Activated naive CD4-positive, alpha-beta T cell treated with anti-CD3 and anti-CD28 coated beads, Interleukin-2, amount 10 ng/mL, durations not matched to agents 7 days and 5 days (primary cell): ENCODE results near the gene EXOC2.

Experiments
- CTCF ChIA-PET: fragments of 350-600 bp; sonication (Branson Sonifier 250); formaldehyde crosslinking; loops from one replicate; lab custom pipeline; 2021; ENCODE audit warnings: antibody characterized with exemption; lab: Charles Lee
- DNase-seq: peaks from one replicate; pipeline ENCODE4 v3.0.0-alpha.2; 2020
- H3K27ac Mint-ChIP-seq: one replicate; pipeline ENCODE4 v1.8.0; 2021; ENCODE audit warnings: mild to moderate bottlenecking, moderate library complexity, mixed read lengths
- H3K27me3 Mint-ChIP-seq: one replicate; pipeline ENCODE4 v1.8.0; 2021; ENCODE audit warnings: mild to moderate bottlenecking, mixed read lengths
- H3K36me3 Mint-ChIP-seq: one replicate; pipeline ENCODE4 v1.8.0; 2021; ENCODE audit warnings: mixed read lengths
- H3K4me1 Mint-ChIP-seq: one replicate; pipeline ENCODE4 v1.8.0; 2021; ENCODE audit warnings: mixed read lengths
- H3K4me3 Mint-ChIP-seq: one replicate; pipeline ENCODE4 v1.8.0; 2021; ENCODE audit warnings: mild to moderate bottlenecking, moderate library complexity, mixed read lengths
- H3K9me3 Mint-ChIP-seq: one replicate; pipeline ENCODE4 v1.8.0; 2021; ENCODE audit warnings: mixed read lengths

Gene EXOC2

GRCh38 chr6:441126-441920 is 251.6 kb downstream of the EXOC2 start:
- CTCF ChIA-PET, result no interaction called here

DNA sequence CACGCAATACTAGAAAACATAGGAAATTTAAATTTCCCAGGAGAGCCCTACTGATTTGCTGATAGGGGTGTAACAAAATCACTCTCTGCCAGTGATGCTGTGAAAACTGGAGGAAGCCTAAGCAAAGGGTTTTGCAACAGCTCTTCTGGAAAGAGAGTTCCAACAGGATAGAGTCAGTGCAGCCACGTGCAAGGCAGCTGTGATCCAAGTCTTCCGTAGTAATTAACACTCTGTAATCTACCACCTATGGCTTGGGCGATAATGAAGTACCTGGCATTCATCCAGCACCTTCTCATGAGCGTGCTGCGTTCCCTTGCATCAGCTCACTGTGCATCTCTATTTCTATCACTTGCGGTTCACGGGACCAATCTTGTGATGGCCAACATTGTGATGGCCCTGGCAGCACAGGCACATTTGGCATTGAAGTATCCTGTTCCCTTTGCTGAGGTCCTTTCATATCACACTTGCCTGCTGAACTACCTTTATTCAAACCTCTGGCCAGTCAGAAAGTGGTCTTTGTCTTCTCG is 253.2 kb downstream of the EXOC2 start:
- Mint-ChIP-seq H3K36me3 (peaks cover 2% of the 10 kb centered on the region), H3K27me3 (peaks cover 4% of the 10 kb centered on the region), H3K27ac (no peak overlapping the region), H3K4me1 (peaks cover 33% of the 10 kb centered on the region), H3K4me3 (no peak overlapping the region), H3K9me3 (no peaks in the 10 kb centered on the region)
- CTCF ChIA-PET, result no interaction called here
- no peak for DNase-seq

More at GRCh38 chr6:441126-441920, 251.6 kb downstream of the EXOC2 start:
- no peak overlapping the region for H3K4me3 Mint-ChIP-seq
- H3K36me3 Mint-ChIP-seq, result no peaks in the 10 kb centered on the region
- no peaks in the 10 kb centered on the region for H3K9me3 Mint-ChIP-seq
- H3K4me1 Mint-ChIP-seq, result peaks cover 40% of the 10 kb centered on the region
- H3K27ac Mint-ChIP-seq, result no peak overlapping the region
- H3K27me3 Mint-ChIP-seq, result peaks cover 4% of the 10 kb centered on the region
- DNase-seq, result no peak

DNA sequence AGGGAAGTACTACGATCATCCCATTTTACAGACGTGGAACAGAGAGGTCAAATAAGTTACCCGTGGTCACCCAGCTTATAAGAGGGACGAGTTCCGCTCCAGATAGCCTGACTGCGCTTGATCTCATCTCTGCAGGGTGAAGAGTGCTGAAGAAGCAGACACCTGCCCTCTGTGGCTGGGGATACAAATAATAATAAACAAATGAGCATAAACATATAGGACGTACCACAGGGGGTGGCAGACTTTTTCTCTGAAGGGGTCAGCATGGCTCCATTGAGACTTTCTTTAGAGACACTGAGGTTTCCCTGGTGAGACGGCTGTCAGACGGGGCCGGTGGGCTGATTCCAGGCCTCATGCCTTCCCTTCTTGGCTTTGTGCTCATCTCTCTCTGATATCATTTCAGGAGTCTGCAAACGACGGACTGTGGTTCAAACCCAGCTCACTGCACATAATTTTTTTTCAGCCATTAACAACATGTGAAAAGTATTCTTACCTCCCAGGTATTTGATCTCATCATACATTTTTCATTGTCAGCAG is 254.2 kb downstream of the EXOC2 start:
- Mint-ChIP-seq H3K27me3 (peaks cover 4% of the 10 kb centered on the region), H3K36me3 (peaks cover 2% of the 10 kb centered on the region), H3K4me3 (no peak overlapping the region), H3K9me3 (no peaks in the 10 kb centered on the region), H3K4me1 (peaks cover 33% of the 10 kb centered on the region), H3K27ac (no peak overlapping the region)
- CTCF ChIA-PET, result no interaction called here
- DNase-seq, result no peak

DNA sequence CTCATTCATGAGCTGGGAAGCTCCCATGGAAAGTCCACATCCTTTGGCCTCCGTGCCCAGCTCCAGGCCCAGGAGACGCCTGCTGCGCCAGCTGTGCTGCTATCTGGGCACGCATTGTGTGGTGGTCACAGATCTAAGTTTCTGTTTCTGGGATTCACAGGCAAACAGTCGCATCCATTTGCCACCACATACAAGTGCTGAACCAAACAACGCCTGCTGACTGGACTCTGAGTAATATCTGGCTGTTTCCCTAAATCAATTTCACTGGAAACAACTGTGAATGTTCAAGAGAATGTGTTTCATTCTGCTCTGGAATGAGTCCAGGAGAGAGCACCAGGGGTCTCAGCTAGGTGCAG is 255.9 kb downstream of the EXOC2 start:
- peaks cover 4% of the 10 kb centered on the region for H3K27me3 Mint-ChIP-seq
- peaks cover 36% of the 10 kb centered on the region for H3K4me1 Mint-ChIP-seq
- peaks cover 2% of the 10 kb centered on the region for H3K36me3 Mint-ChIP-seq
- CTCF ChIA-PET, result interaction anchor here (3.3 kb wide), 1 partner anchor 9 kb away, joined by 19 read pairs; no protein-coding TSS in a partner anchor
- DNase-seq, result no peak
- no peak overlapping the region for H3K27ac Mint-ChIP-seq
- no peak overlapping the region for H3K4me3 Mint-ChIP-seq
- no peaks in the 10 kb centered on the region for H3K9me3 Mint-ChIP-seq

DNA sequence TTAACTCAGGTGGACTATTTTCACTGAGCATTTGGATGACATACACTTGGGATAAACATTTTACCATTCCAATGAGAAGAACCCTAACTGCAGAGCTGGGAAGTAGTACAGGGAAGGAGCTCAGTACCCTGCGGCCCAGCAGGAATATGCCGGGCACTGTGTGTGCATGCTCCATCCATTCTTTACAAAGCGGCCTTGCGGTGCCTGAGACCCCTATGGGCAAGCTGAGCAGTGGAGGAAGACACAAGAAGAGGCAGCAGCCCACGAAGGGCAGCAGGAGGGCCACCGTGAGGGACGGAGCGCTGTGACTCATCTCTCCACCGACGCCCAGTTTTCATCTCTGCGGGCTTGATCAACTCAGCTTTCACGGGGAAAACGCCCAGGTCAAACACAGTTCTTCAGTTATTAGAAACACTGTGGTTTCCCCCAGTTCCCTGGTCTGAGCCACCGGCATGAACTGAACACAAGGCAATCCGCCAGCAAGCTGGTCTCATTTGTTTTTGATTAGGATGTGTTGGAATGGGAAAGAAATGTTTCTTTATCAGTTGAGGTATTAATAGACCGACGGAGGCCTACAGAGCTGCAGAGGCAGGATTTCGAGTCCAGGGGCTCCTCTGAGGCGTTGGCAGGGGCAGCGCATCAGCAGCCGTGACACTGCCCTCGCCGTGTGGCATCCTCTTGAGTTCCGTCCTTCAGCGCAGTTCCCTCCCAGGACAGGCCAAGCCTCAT is 256.5 kb downstream of the EXOC2 start:
- H3K27ac Mint-ChIP-seq, result no peak overlapping the region

GRCh38 chr6:435441-436307 is 257.3 kb downstream of the EXOC2 start:
- CTCF ChIA-PET, result interaction anchor here (0.9 to 3.3 kb wide), 6 partner anchors 10 to 89 kb away, joined by 3 to 19 read pairs (median 4); no protein-coding TSS in a partner anchor
- Mint-ChIP-seq H3K36me3 (peaks cover 2% of the 10 kb centered on the region), H3K27me3 (peaks cover 4% of the 10 kb centered on the region), H3K27ac (peak overlapping the region; percentile 94), H3K4me1 (peaks cover 48% of the 10 kb centered on the region), H3K9me3 (no peaks in the 10 kb centered on the region), H3K4me3 (peak overlapping the region; percentile 70)
- no peak for DNase-seq

More for the DNA sequence above, 256.5 kb downstream of the EXOC2 start:
- H3K27me3 Mint-ChIP-seq, result peaks cover 4% of the 10 kb centered on the region
- H3K4me3 Mint-ChIP-seq, result no peak overlapping the region
- DNase-seq, result no peak
- peaks cover 2% of the 10 kb centered on the region for H3K36me3 Mint-ChIP-seq
- CTCF ChIA-PET, result interaction anchor here (0.9 to 3.3 kb wide), 3 partner anchors 9 to 32 kb away, joined by 3 to 19 read pairs (median 5); no protein-coding TSS in a partner anchor
- H3K9me3 Mint-ChIP-seq, result no peaks in the 10 kb centered on the region
- peaks cover 41% of the 10 kb centered on the region for H3K4me1 Mint-ChIP-seq
